Mononuclear cell (primary cell): ENCODE measurements around the gene LRRC59. TPM values are rescaled to one million over a fixed set of nuclear protein-coding genes. Genes with fewer than 3 reads are reported as not detected.

Experiments used
- H3K27me3 ChIP-seq: 2 replicates; pipeline ENCODE4 v1.6.0; 2011; ENCODE audit warnings: low read length, control low read depth; ENCODE audit not compliant: insufficient read depth
- H3K4me1 ChIP-seq: 2 replicates; pipeline ENCODE4 v1.5.1; 2011; ENCODE audit warnings: mild to moderate bottlenecking, low read length, control low read depth; ENCODE audit not compliant: insufficient read depth
- H3K4me3 ChIP-seq: 2 replicates; pipeline ENCODE4 v1.5.1; 2011; ENCODE audit warnings: mild to moderate bottlenecking, low read length, moderate library complexity
- H3K9me3 ChIP-seq: 2 replicates; pipeline ENCODE4 v1.5.1; 2011; ENCODE audit warnings: low read depth, mild to moderate bottlenecking, control low read depth, low read length
- total RNA-seq: library from RNA; depleted of rRNA; stranded (reverse); fragments of >200 nt; gene quantifications from one replicate; pipeline ENCODE4 v1.2.3, GENCODE V29; 2012

LRRC59 gene
- total RNA-seq, 1 donor, result 59.2 TPM

GRCh38 chr17:50380369-50381259 is 16.7 kb downstream of the LRRC59 start:
- H3K4me1 ChIP-seq, result no peaks in the 10 kb centered on the region
- H3K4me3 ChIP-seq, result no peak overlapping the region
- no peaks in the 10 kb centered on the region for H3K27me3 ChIP-seq
- H3K9me3 ChIP-seq, result no peaks in the 10 kb centered on the region

GRCh38 chr17:50379351-50380132 is 17.8 kb downstream of the LRRC59 start:
- no peaks in the 10 kb centered on the region for H3K27me3 ChIP-seq
- H3K4me1 ChIP-seq, result no peaks in the 10 kb centered on the region
- no peak overlapping the region for H3K4me3 ChIP-seq
- H3K9me3 ChIP-seq, result no peaks in the 10 kb centered on the region

- H3K9me3 ChIP-seq, result no peaks in the 10 kb centered on the region
- H3K27me3 ChIP-seq, result no peaks in the 10 kb centered on the region
- peaks cover 19% of the 10 kb centered on the region for H3K4me1 ChIP-seq
- H3K4me3 ChIP-seq, result no peak overlapping the region
Measured at GRCh38 chr17:50375858-50376538, 21.3 kb downstream of the LRRC59 start.

GRCh38 chr17:50373705-50374104 is 23.6 kb downstream of the LRRC59 start:
- Histone ChIP-seq H3K9me3 (no peaks in the 10 kb centered on the region), H3K4me1 (peaks cover 19% of the 10 kb centered on the region), H3K27me3 (no peaks in the 10 kb centered on the region), H3K4me3 (no peak overlapping the region)

GRCh38 chr17:50372758-50373556 is 24.4 kb downstream of the LRRC59 start, which contains the start of the genes EME1 and MRPL27:
Gene EME1 (plus strand): TSS chr17:50373229. CDS start chr17:50375209, 1,980 bp downstream.
Gene MRPL27 (minus strand): TSS chr17:50373184. CDS start chr17:50373170, 14 bp downstream.
- peaks cover 19% of the 10 kb centered on the region for H3K4me1 ChIP-seq
- H3K4me3 ChIP-seq, result peak within 1 kb of the TSS; percentile 83
- H3K27me3 ChIP-seq, result no peaks in the 10 kb centered on the region
- H3K9me3 ChIP-seq, result no peaks in the 10 kb centered on the region

- no peaks in the 10 kb centered on the region for H3K9me3 ChIP-seq
- no peaks in the 10 kb centered on the region for H3K27me3 ChIP-seq
- peak overlapping the region; percentile 83 for H3K4me3 ChIP-seq
- H3K4me1 ChIP-seq, result peaks cover 19% of the 10 kb centered on the region
Measured at GRCh38 chr17:50372222-50372757, 25.0 kb downstream of the LRRC59 start.

- H3K4me3 ChIP-seq, result no peak overlapping the region
- H3K27me3 ChIP-seq, result no peaks in the 10 kb centered on the region
- H3K9me3 ChIP-seq, result no peaks in the 10 kb centered on the region
- H3K4me1 ChIP-seq, result peaks cover 19% of the 10 kb centered on the region
Measured at GRCh38 chr17:50371526-50371925, 25.8 kb downstream of the LRRC59 start.

GRCh38 chr17:50370052-50370451 is 27.3 kb downstream of the LRRC59 start:
- Histone ChIP-seq H3K4me1 (peaks cover 19% of the 10 kb centered on the region), H3K9me3 (no peaks in the 10 kb centered on the region), H3K27me3 (no peaks in the 10 kb centered on the region), H3K4me3 (no peak overlapping the region)

GRCh38 chr17:50367401-50367800 is 29.9 kb downstream of the LRRC59 start:
- peaks cover 15% of the 10 kb centered on the region for H3K4me1 ChIP-seq
- H3K4me3 ChIP-seq, result no peak overlapping the region
- no peaks in the 10 kb centered on the region for H3K9me3 ChIP-seq
- no peaks in the 10 kb centered on the region for H3K27me3 ChIP-seq

GRCh38 chr17:50365649-50366393 is 31.5 kb downstream of the LRRC59 start:
- Histone ChIP-seq H3K4me3 (no peak overlapping the region), H3K9me3 (no peaks in the 10 kb centered on the region), H3K4me1 (peaks cover 6% of the 10 kb centered on the region), H3K27me3 (no peaks in the 10 kb centered on the region)

GRCh38 chr17:50365165-50365564 is 32.2 kb downstream of the LRRC59 start:
- Histone ChIP-seq H3K4me3 (no peak overlapping the region), H3K4me1 (peaks cover 6% of the 10 kb centered on the region), H3K9me3 (no peaks in the 10 kb centered on the region), H3K27me3 (no peaks in the 10 kb centered on the region)

- Histone ChIP-seq H3K4me1 (peaks cover 6% of the 10 kb centered on the region), H3K9me3 (no peaks in the 10 kb centered on the region), H3K4me3 (no peak overlapping the region), H3K27me3 (no peaks in the 10 kb centered on the region)
Measured at GRCh38 chr17:50364715-50365114, 32.6 kb downstream of the LRRC59 start.

- no peaks in the 10 kb centered on the region for H3K27me3 ChIP-seq
- H3K9me3 ChIP-seq, result no peaks in the 10 kb centered on the region
- H3K4me1 ChIP-seq, result peaks cover 6% of the 10 kb centered on the region
- no peak overlapping the region for H3K4me3 ChIP-seq
Measured at GRCh38 chr17:50364061-50364458, 33.3 kb downstream of the LRRC59 start.
